HL-60 (cell line): ENCODE results near the gene MYH11.

ENCODE experiments used
- DNase-seq, 2 experiments: peaks; one replicate each; pipeline ENCODE4 v3.0.0-alpha.2; 2010 to 2020; ENCODE audit warnings: low read depth in 1 of 2, low spot score in 1 of 2
- H3K27ac ChIP-seq: fragments of 250-450 bp; sonication (Bioruptor Pico); replicated peaks from 2 replicates; pipeline ENCODE4 v1.5.1; 2020; ENCODE audit warnings: mild to moderate bottlenecking, moderate library complexity
- H3K27me3 ChIP-seq: fragments of 250-450 bp; sonication (Bioruptor Pico); 2 replicates; pipeline ENCODE4 v1.5.1; 2021; ENCODE audit warnings: mild to moderate bottlenecking, moderate library complexity; ENCODE audit not compliant: insufficient read depth, poor library complexity, severe bottlenecking
- H3K4me3 ChIP-seq: replicated peaks from 2 replicates; pipeline ENCODE4 v1.5.1; 2011; ENCODE audit warnings: mild to moderate bottlenecking, control low read depth, low read length; ENCODE audit not compliant: insufficient read depth
- CTCF ChIP-seq: IDR thresholded peaks from one replicate; pipeline ENCODE4 v1.5.1; 2011; ENCODE audit warnings: low read length, control low read depth, inconsistent platforms; ENCODE audit not compliant: insufficient read depth
- GABPA ChIP-seq: IDR thresholded peaks from 2 replicates; pipeline ENCODE4 v1.6.1; 2012; ENCODE audit warnings: low read depth
- POLR2AphosphoS5 ChIP-seq: IDR thresholded peaks from 2 replicates; pipeline ENCODE4 v1.6.1; 2012; ENCODE audit warnings: low read depth
- SPI1 ChIP-seq: IDR thresholded peaks from 2 replicates; pipeline ENCODE4 v1.6.1; 2012; ENCODE audit warnings: low read depth, mild to moderate bottlenecking, borderline replicate concordance
- TF ChIP-seq, protein P1 (sequence below): IDR thresholded peaks from 2 replicates; pipeline ENCODE4 v1.6.1; 2012; ENCODE audit warnings: low read depth; ENCODE audit not compliant: insufficient replicate concordance

Gene MYH11

GRCh38 chr16:15716694-15717447, 140.0 kb downstream of the MYH11 start:
- no peak overlapping the region for H3K4me3 ChIP-seq
- no peak for DNase-seq
- TF ChIP-seq SPI1 (no peak), CTCF (no peak), POLR2AphosphoS5 (no peak), GABPA (no peak)
- TF ChIP-seq, protein P1, sequence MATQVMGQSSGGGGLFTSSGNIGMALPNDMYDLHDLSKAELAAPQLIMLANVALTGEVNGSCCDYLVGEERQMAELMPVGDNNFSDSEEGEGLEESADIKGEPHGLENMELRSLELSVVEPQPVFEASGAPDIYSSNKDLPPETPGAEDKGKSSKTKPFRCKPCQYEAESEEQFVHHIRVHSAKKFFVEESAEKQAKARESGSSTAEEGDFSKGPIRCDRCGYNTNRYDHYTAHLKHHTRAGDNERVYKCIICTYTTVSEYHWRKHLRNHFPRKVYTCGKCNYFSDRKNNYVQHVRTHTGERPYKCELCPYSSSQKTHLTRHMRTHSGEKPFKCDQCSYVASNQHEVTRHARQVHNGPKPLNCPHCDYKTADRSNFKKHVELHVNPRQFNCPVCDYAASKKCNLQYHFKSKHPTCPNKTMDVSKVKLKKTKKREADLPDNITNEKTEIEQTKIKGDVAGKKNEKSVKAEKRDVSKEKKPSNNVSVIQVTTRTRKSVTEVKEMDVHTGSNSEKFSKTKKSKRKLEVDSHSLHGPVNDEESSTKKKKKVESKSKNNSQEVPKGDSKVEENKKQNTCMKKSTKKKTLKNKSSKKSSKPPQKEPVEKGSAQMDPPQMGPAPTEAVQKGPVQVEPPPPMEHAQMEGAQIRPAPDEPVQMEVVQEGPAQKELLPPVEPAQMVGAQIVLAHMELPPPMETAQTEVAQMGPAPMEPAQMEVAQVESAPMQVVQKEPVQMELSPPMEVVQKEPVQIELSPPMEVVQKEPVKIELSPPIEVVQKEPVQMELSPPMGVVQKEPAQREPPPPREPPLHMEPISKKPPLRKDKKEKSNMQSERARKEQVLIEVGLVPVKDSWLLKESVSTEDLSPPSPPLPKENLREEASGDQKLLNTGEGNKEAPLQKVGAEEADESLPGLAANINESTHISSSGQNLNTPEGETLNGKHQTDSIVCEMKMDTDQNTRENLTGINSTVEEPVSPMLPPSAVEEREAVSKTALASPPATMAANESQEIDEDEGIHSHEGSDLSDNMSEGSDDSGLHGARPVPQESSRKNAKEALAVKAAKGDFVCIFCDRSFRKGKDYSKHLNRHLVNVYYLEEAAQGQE: no peak
- H3K27ac ChIP-seq: no peak overlapping the region
- H3K27me3 ChIP-seq: no peaks in the 10 kb centered on the region

DNA sequence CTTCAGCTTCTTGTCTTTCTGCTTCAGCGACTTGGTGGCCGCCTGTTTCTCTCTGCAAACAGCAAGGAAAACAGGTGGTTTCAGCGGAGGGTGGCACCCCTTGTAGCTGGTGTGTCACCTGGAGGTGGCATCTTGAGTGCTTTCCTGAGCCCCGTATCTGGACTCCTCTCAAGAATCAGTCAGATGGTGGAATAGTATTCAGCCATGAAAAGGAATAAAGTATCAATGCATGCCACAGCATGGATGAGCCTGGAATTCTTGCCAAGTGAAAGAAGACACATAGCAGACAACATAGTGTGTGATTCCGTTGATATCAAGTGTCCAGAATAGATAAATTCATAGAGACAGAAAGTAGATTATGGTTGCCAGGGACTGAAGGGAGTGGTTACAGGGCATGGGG, 141.6 kb downstream of the MYH11 start:
- TF ChIP-seq POLR2AphosphoS5 (no peak), GABPA (no peak), SPI1 (no peak), CTCF (no peak)
- TF ChIP-seq, protein P1: no peak
- DNase-seq: no peak
- Histone ChIP-seq H3K27me3 (no peaks in the 10 kb centered on the region), H3K27ac (no peak overlapping the region), H3K4me3 (no peak overlapping the region)

GRCh38 chr16:15714393-15715172, 142.2 kb downstream of the MYH11 start:
- DNase-seq: no peak
- H3K4me3 ChIP-seq: no peak overlapping the region
- TF ChIP-seq POLR2AphosphoS5 (no peak), CTCF (no peak), SPI1 (no peak), GABPA (no peak)
- TF ChIP-seq, protein P1: no peak
- no peaks in the 10 kb centered on the region for H3K27me3 ChIP-seq
- no peak overlapping the region for H3K27ac ChIP-seq
